ENCODE measurements around the gene RAB27A. TPM values are rescaled to one million over a fixed set of nuclear protein-coding genes. Genes with fewer than 3 reads are reported as not detected.
A peak's percentile ranks its signal among the peaks of the same experiment; 100 is the strongest.
"Not testable (repeated sequence)": the region's sequence is repeated elsewhere in the genome, so short reads cannot be mapped to it uniquely, and the experiment has no call there.

RAB27A gene
- total RNA-seq, 1 donor from 2014 or later, result 5.9 TPM

GRCh38 chr15:55322467-55322866 is 32.9 kb upstream of the RAB27A start:
- TF ChIP-seq CTCF (conservative IDR thresholded peaks at IDR 0.05), result no peak
- Mint-ChIP-seq H3K4me3 (peak overlapping the region; percentile 14), H3K4me1 (peaks cover 29% of the 10 kb centered on the region), H3K27ac (ENCODE audit: unreplicated experiment) (no peak overlapping the region), H3K27me3 (ENCODE audit: low read depth) (no peaks in the 10 kb centered on the region), H3K36me3 (ENCODE audit: low read depth) (no peaks in the 10 kb centered on the region), H3K9me3 (no peaks in the 10 kb centered on the region)
- no peak for DNase-seq (ENCODE audit: low read depth, low spot score)

GRCh38 chr15:55320963-55321362 is 31.4 kb upstream of the RAB27A start:
- Mint-ChIP-seq H3K9me3 (no peaks in the 10 kb centered on the region), H3K4me3 (no peak overlapping the region), H3K36me3 (ENCODE audit: low read depth) (no peaks in the 10 kb centered on the region), H3K4me1 (peaks cover 30% of the 10 kb centered on the region), H3K27me3 (ENCODE audit: low read depth) (no peaks in the 10 kb centered on the region), H3K27ac (ENCODE audit: unreplicated experiment) (no peak overlapping the region)
- no peak for TF ChIP-seq CTCF (conservative IDR thresholded peaks at IDR 0.05)
- no peak for DNase-seq (ENCODE audit: low read depth, low spot score)

GRCh38 chr15:55320238-55320550 is 30.6 kb upstream of the RAB27A start:
- Mint-ChIP-seq H3K4me1 (peaks cover 30% of the 10 kb centered on the region), H3K4me3 (peak overlapping the region; percentile 82), H3K27me3 (ENCODE audit: low read depth) (no peaks in the 10 kb centered on the region), H3K36me3 (ENCODE audit: low read depth) (no peaks in the 10 kb centered on the region), H3K27ac (ENCODE audit: unreplicated experiment) (no peak overlapping the region), H3K9me3 (no peaks in the 10 kb centered on the region)
- no peak for DNase-seq (ENCODE audit: low read depth, low spot score)
- TF ChIP-seq CTCF (conservative IDR thresholded peaks at IDR 0.05), result no peak

DNA sequence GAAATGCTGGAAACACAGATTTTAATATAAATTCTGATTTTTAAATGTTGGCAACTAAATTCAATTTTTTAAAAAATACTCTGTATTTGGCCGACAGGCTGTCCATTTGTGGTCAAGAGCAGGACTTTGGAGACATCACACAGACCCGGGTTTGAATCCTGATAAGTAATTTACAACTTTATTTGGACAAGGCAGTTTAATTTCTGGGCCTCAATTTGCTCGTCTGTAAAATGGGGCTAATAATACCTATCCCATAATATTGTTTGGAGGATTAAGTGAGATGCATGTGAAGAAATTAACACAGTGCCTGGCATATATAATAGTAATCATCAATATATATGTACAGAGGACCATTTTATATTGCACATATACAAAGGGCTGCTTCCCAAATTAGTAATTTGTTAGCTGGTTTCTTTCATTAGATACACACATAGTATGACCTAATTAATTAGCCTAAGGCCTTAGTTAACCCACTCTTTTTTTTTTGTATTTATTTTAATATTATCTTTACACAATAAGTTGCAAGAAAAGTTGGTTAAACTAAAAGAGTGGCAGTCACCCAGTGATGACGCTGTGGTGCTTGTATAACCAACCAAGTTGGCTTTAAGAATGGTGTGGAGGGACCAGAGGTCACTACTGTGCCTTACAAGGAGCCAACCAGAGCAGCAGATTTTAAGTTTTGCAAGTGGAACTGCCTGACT is 30.1 kb upstream of the RAB27A start:
- Mint-ChIP-seq H3K36me3 (ENCODE audit: low read depth) (no peaks in the 10 kb centered on the region), H3K27me3 (ENCODE audit: low read depth) (no peaks in the 10 kb centered on the region), H3K9me3 (no peaks in the 10 kb centered on the region), H3K4me1 (peaks cover 30% of the 10 kb centered on the region), H3K4me3 (peak overlapping the region; percentile 99), H3K27ac (ENCODE audit: unreplicated experiment) (no peak overlapping the region)
- TF ChIP-seq CTCF (conservative IDR thresholded peaks at IDR 0.05), result no peak
- no peak for DNase-seq (ENCODE audit: low read depth, low spot score)

DNA sequence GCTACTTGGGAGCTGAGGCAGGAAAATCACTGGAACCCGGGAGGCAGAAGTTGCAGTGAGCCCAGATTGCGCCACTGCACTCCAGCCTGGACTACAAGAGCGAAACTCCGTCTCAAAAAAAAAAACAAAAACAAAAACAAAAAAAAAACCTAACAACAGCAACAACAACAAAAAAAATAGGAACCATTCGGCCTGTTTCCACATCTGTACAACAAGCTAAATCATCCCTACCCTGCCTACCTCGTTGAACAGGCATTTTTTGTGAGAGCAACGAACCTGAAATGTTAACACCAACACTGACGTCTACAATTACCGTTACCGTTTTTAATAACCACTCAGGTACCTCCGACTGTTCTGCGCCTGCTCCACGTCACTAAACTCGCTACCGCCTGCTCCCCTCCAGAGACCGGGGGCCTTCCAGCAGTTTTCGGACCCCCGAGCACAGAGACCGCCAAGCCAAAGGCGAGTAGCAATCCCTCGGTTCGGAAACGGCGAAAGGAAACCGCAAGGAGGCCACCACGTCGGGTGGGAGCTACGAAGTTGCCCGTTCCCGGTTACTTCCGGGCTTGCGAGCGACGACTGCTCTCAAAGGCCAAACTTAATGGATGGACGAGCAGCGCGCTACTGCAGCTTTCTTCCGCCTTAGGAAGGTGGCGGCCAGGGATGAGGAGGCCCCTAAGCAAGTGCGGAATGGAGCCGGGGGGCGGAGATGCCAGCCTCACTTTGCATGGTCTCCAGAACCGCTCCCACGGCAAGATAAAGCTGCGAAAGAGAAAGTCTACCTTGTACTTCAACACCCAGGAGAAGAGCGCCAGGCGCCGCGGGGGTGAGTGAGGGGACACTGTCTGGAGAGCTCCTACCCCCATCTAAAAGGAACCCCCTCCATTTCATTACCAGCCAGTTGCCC is 29.2 kb upstream of the RAB27A start, which contains the start of the genes PIGB and PIGBOS1:
PIGB (plus strand) TSS at position 635 of the 907 bp plus-strand sequence; CDS start at position 664, 29 bp downstream.
PIGBOS1 (minus strand) TSS at position 536 of the 907 bp plus-strand sequence. CDS start 1,331 bp downstream, outside the sequence.
- peak; percentile 37 for TF ChIP-seq CTCF (conservative IDR thresholded peaks at IDR 0.05)
- peak; percentile 70 for DNase-seq (ENCODE audit: low read depth, low spot score)
- no peaks in the 10 kb centered on the region for H3K27me3 Mint-ChIP-seq (ENCODE audit: low read depth)
- H3K9me3 Mint-ChIP-seq, result no peaks in the 10 kb centered on the region
- H3K4me3 Mint-ChIP-seq, result peak within 1 kb of the TSS; percentile 99
- H3K36me3 Mint-ChIP-seq (ENCODE audit: low read depth), result no peaks in the 10 kb centered on the region
- peak within 1 kb of the TSS; percentile 97 for H3K27ac Mint-ChIP-seq (ENCODE audit: unreplicated experiment)
- peaks cover 27% of the 10 kb centered on the region for H3K4me1 Mint-ChIP-seq

GRCh38 chr15:55302801-55303200 is 13.2 kb upstream of the RAB27A start:
- not testable (repeated sequence) for DNase-seq (ENCODE audit: low read depth, low spot score); H3K27me3 Mint-ChIP-seq (ENCODE audit: low read depth); H3K9me3 Mint-ChIP-seq; H3K4me3 Mint-ChIP-seq; H3K27ac Mint-ChIP-seq (ENCODE audit: unreplicated experiment); H3K4me1 Mint-ChIP-seq
- peaks cover 29% of the 10 kb centered on the region for H3K36me3 Mint-ChIP-seq (ENCODE audit: low read depth)
